GM18502 (cell line): ENCODE data around the gene SIRPB1.
"Not testable (repeated sequence)": the region's sequence is repeated elsewhere in the genome, so short reads cannot be mapped to it uniquely, and the experiment has no call there.

ENCODE experiments used
- ATAC-seq: cut with Tn5 transposase; IDR thresholded peaks from one replicate; pipeline ENCODE4 v1.9.1; 2021; ENCODE audit warnings: mild to moderate bottlenecking; ENCODE audit not compliant: unreplicated experiment, poor library complexity

The SIRPB1 gene

DNA sequence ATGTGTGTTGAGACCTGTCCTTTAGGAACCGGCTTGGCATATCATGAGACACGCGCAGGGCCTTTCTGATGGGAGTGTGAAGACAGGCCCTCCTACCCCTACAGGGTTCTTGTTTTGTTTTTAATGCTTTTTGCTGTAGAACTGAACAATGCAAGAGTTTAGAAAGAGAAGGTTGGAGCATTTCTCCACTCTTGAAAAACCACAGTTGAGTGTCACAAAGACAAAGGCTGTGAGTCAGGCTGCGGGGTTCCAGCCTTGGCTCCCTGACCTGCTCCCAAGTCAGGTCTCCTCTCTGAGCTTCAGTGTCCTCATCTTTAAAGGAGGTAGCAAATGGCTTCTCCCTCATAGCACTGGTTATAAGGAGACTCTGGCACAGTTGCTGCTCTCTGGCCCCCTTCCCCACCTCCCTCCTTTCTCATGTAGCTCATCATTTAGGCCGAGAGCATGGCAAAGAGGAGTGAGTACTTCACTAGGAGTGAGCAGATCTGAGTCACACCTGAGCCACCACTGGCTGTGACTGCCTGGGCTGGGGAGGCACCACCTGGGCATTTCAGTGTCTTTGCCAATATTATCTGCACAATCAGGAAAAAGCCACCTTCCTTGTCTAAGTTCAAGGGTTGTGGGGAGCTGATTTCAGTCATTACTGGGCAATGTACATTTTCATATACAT lies 11.0 kb downstream of the SIRPB1 start:
- ATAC-seq, result not testable (repeated sequence)

DNA sequence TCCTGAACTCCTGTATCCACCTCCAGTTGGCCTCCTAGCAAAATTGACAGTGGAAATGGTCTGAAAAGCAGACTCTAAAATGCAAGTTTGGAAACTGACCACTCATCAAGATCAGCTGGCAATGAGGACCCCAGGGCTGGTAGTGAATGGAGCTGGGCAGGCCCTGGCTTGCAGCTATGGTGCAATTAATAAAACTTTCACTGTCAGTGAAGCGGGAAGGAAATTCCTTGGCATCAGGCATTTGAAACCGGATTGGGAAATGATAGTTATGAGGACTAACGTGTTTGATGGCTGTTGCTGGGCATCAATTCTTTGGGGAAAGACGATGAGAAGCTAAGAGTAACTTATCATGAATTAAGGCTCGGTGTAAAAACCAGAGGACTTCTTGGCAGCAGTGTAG lies 19.1 kb downstream of the SIRPB1 start:
- no peak for ATAC-seq

DNA sequence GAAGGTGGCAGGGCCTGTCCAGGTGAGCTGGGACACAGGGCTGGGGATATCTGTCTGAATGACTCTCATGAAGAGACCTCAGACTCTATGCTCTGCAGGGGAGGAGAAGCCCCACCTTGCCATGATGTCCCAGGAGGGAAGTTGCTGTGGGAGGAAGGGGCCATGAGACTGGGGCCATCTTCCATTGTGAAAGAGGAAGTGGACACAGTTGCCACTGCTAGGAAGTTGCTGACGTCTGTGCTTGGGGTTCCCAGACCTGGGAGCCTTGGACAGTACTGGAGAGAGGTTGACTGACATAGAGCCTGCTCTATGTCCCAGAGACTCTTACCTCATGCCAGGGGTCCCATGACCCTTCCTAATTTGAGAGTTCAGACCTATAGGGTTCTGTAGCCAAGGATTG lies 24.5 kb downstream of the SIRPB1 start:
- no peak for ATAC-seq

DNA sequence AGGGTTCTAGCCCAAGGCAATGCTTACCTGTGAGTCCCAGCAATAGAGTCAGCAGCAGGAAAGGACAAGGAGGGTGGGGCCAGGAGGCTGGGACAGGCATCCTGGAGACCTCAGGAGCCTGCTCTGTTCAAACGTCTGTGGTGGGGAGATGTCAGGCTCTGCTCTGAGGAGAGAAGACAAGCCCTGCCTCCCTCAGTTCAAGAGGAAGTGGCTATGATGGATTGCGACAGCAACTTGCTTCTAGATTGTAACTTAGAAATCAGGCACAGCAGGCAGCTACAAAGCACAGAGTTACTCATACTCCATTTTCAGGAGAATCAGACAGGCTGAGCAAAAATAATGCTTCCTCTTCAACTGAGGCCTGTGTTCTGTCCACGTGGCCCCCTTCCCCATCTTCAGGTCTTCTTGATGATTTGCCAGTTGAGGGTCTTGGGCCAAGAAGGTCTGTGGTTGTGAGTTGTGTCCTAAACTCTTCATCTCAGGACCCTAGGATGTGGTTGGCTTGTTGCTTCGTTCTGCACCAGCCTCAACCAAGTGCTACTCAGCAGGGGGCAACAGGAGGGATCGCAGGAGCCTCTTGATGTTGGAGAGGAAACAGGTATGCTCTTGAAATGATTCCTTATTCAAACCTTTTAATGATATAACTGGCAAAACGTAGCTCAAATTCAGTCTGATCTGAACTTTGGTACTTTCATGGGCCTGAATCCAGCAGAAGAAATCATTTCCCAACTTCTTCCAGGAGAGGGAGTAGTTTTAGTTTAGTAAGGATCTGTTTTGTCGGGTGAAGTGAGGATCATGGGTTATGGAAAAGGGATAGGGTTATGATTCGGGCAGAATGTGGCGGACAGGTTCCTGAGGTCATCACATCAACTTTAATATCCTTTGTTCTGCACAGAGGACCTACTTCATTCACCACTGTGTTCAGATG lies 31.0 kb downstream of the SIRPB1 start:
- ATAC-seq, result no peak

DNA sequence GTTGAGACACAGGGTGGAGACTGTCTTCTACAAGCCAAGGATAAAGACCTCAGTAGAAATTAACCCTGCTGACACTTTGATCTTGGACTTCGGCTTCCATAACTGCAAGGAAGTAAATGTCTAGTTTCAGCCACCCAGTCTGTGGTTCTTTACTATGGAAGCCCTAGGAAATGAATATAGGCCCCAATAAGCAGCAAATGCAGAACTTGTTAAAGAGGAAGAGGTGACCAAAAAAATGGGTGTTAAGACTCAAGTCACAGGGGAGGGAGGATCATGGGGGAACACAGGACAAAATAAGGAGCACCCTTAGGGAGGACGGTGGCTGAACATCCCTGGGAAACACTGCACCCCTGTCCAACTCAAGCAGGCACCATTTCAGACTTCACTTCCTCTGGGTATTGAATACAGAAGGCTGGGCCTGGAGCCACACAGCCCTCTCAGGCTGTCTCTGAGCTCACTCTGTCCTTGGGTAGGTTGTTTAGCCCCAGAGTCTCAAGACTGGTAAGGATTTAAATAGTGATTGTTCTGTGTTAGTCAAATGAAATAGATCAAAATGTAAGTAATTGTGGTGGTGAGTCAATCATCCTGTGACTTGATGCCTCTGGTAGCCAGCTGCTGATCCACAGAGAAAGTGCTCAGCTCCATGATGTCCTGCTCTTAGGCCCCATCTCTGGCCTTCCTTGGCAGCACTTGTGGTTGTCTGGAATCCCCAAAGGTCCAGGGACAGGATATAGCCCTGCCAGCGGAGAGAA lies 31.9 kb downstream of the SIRPB1 start:
- ATAC-seq, result no peak

DNA sequence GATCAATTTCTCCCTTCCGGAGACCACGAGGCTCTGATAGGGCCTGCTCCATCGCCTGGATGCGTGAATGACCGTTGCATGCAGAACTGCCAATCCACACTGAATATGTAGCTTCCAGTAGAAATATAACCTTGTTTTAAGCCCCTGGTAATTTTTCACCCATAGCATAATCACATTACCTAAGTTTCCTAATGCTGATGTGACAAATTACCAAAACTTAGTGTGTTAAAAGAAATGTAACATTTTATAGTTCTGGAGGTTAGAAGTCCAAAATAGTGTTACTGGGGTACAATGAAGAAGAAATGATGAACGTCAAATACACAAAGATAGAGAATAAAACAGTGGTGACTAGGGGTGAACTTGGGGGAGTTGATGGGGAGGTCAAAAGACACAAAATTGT lies 40.3 kb downstream of the SIRPB1 start:
- no peak for ATAC-seq

DNA sequence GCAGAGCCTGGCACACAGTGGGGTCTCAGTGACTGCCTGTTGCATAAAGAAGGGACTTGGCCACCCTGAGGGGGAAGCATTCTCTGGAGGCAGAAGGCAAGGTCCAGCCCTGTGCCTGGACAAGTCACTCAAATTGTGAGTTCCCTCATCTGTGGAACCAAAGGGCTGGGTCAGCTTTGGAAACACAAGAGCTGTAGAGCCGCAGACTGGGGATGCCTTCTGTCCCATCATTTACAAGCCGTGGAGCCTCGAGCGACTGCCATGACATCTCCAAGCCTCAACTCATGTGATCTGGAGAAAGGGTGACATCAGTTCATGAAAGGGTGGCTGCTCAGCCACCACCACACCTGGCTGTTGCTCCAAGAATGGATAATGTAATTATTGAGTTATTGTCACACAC lies 41.9 kb downstream of the SIRPB1 start:
- no peak for ATAC-seq

DNA sequence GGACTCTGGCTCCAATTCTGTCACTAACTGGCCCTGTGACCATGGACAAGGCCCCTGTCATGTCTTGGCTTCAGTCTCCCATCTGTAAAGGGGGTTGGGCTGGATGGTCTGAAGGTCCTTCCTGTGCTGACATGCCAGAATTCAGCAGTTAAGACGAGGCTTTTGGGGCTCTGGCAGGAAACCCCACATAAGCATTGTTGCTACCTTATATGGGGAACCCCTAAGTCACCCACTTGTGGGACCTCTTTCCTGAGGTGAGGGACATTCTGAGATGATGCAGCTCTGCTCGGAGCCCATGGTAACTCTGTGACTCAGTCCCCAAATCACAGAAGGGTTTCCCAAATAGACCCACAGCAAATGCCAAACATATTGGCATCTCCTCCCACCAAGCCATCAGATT lies 42.5 kb downstream of the SIRPB1 start:
- ATAC-seq, result not testable (repeated sequence)

DNA sequence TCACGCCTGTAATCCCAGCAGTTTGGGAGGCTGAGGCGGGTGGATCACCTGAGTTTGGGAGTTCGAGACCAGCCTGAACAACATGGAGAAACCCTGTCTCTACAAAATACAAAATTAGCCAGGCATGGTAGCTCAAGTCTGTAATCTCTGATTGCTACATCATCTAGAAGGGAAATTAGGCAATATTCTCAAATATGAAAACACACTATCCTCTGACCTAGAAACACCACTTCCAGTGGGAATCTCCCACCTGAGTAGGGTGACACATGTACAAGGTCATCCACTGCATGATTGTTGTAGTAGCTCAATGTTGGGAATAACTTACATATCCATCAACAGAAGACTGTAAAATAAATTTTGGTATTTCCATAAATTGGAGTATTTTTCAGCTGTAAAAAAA lies 43.2 kb downstream of the SIRPB1 start:
- no peak for ATAC-seq

DNA sequence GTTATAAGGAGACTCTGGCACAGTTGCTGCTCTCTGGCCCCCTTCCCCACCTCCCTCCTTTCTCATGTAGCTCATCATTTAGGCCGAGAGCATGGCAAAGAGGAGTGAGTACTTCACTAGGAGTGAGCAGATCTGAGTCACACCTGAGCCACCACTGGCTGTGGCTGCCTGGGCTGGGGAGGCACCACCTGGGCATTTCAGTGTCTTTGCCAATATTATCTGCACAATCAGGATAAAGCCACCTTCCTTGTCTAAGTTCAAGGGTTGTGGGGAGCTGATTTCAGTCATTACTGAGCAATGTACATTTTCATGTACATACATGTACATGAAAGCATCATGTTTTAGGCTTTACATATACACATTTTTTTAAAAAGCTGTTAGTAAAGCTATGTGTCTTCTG lies 43.8 kb downstream of the SIRPB1 start:
- not testable (repeated sequence) for ATAC-seq

DNA sequence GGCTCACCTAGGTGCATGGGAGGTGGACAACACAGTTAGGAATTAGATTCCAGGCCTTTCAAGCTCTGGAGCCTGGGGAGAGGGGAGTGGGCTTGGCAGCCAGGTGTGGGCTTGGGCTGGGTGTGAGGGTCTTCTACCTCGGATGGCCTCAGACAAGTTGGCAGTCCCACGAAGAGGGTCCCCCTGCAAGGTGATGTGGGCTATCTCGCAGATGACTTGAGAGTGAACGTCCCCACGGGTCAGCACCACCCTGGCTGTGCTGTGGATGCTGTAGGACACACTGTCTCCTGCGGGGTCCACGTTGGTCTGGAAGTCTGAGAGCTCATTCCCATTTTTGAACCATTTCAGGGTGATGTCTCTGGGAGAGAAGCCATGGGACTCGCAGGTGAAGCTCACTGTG lies 48.2 kb downstream of the SIRPB1 start:
- not testable (repeated sequence) for ATAC-seq
